ENCODE data around the gene PCSK1.
"Not testable (repeated sequence)": the region's sequence is repeated elsewhere in the genome, so short reads cannot be mapped to it uniquely, and the experiment has no call there.

PCSK1 gene

GRCh38 chr5:96427824-96428223 is 5.2 kb downstream of the PCSK1 start:
- in situ Hi-C loops (cut with MboI; ENCODE audit: low sequenced_read_pairs) = no loop called here

- in situ Hi-C loops (cut with MboI; ENCODE audit: low sequenced_read_pairs) = no loop called here
Observed at GRCh38 chr5:96426831-96427230, 6.2 kb downstream of the PCSK1 start.

- in situ Hi-C loops (cut with MboI; ENCODE audit: low sequenced_read_pairs) = no loop called here
Observed at GRCh38 chr5:96425443-96425842, 7.6 kb downstream of the PCSK1 start.

- in situ Hi-C loops (cut with MboI; ENCODE audit: low sequenced_read_pairs) = no loop called here
Observed at GRCh38 chr5:96415897-96416296, 17.2 kb downstream of the PCSK1 start.

- in situ Hi-C loops (cut with MboI; ENCODE audit: low sequenced_read_pairs) = no loop called here
Observed at GRCh38 chr5:96412868-96413449, 20.1 kb downstream of the PCSK1 start.

- in situ Hi-C loops (cut with MboI; ENCODE audit: low sequenced_read_pairs) = no loop called here
Observed at GRCh38 chr5:96410013-96410412, 23.0 kb downstream of the PCSK1 start.

- in situ Hi-C loops (cut with MboI; ENCODE audit: low sequenced_read_pairs) = no loop called here
Observed at GRCh38 chr5:96408841-96409538, 24.1 kb downstream of the PCSK1 start.

GRCh38 chr5:96408210-96408777 is 24.8 kb downstream of the PCSK1 start:
- in situ Hi-C loops (cut with MboI; ENCODE audit: low sequenced_read_pairs) = no loop called here

- in situ Hi-C loops (cut with MboI; ENCODE audit: low sequenced_read_pairs) = no loop called here
Observed at GRCh38 chr5:96407436-96407835, 25.6 kb downstream of the PCSK1 start.

GRCh38 chr5:96404191-96404867 is 28.7 kb downstream of the PCSK1 start:
- in situ Hi-C loops (cut with MboI; ENCODE audit: low sequenced_read_pairs) = no loop called here

- in situ Hi-C loops (cut with MboI; ENCODE audit: low sequenced_read_pairs) = no loop called here
Observed at GRCh38 chr5:96402500-96402899, 30.5 kb downstream of the PCSK1 start.

- in situ Hi-C loops (cut with MboI; ENCODE audit: low sequenced_read_pairs) = no loop called here
Observed at GRCh38 chr5:96396878-96397277, 36.2 kb downstream of the PCSK1 start.

GRCh38 chr5:96395295-96395694 is 37.8 kb downstream of the PCSK1 start:
- in situ Hi-C loops (cut with MboI; ENCODE audit: low sequenced_read_pairs) = not testable (repeated sequence)

GRCh38 chr5:96391921-96392320 is 41.1 kb downstream of the PCSK1 start:
- in situ Hi-C loops (cut with MboI; ENCODE audit: low sequenced_read_pairs) = no loop called here

- in situ Hi-C loops (cut with MboI; ENCODE audit: low sequenced_read_pairs) = no loop called here
Observed at GRCh38 chr5:96388176-96388575, 44.9 kb downstream of the PCSK1 start.

GRCh38 chr5:96387616-96388015 is 45.4 kb downstream of the PCSK1 start:
- in situ Hi-C loops (cut with MboI; ENCODE audit: low sequenced_read_pairs) = no loop called here

- in situ Hi-C loops (cut with MboI; ENCODE audit: low sequenced_read_pairs) = no loop called here
Observed at GRCh38 chr5:96385538-96385937, 47.5 kb downstream of the PCSK1 start.

- in situ Hi-C loops (cut with MboI; ENCODE audit: low sequenced_read_pairs) = no loop called here
Observed at GRCh38 chr5:96384353-96384752, 48.7 kb downstream of the PCSK1 start.

- in situ Hi-C loops (cut with MboI; ENCODE audit: low sequenced_read_pairs) = no loop called here
Observed at GRCh38 chr5:96381526-96381925, 51.5 kb downstream of the PCSK1 start.

GRCh38 chr5:96379896-96380295 is 53.2 kb downstream of the PCSK1 start:
- in situ Hi-C loops (cut with MboI; ENCODE audit: low sequenced_read_pairs) = no loop called here

- in situ Hi-C loops (cut with MboI; ENCODE audit: low sequenced_read_pairs) = no loop called here
Observed at GRCh38 chr5:96377597-96377996, 55.5 kb downstream of the PCSK1 start.

- in situ Hi-C loops (cut with MboI; ENCODE audit: low sequenced_read_pairs) = no loop called here
Observed at GRCh38 chr5:96377167-96377566, 55.9 kb downstream of the PCSK1 start.
